H1 (cell line): ENCODE results near the gene GFY.

Source experiments
- EZH2 ChIP-seq: fragments of 200-600 bp; sonication (generic); IDR thresholded peaks from 2 replicates; pipeline ENCODE4 v1.7.1; 2012; ENCODE audit warnings: low read depth, mild to moderate bottlenecking, moderate library complexity, low read length, inconsistent platforms; ENCODE audit not compliant: severe bottlenecking
- KDM5A ChIP-seq: fragments of 200-600 bp; IDR thresholded peaks from 2 replicates; pipeline ENCODE4 v1.7.1; 2012; ENCODE audit warnings: mild to moderate bottlenecking, low read length, inconsistent platforms, mixed read lengths
- MAX ChIP-seq: IDR thresholded peaks from 2 replicates; pipeline ENCODE4 v1.6.1; 2012; ENCODE audit warnings: inconsistent platforms
- POLR2AphosphoS5 ChIP-seq: IDR thresholded peaks from 2 replicates; pipeline ENCODE4 v1.6.1; 2011; ENCODE audit warnings: low read depth, low read length
- TBP ChIP-seq: IDR thresholded peaks from 2 replicates; pipeline ENCODE4 v1.6.1; 2011; ENCODE audit warnings: low read depth, low read length, improper control_type of control experiment
- TEAD4 ChIP-seq: IDR thresholded peaks from 2 replicates; pipeline ENCODE4 v1.6.1; 2012; ENCODE audit warnings: low read depth, low read length, inconsistent platforms, mixed read lengths
- TF ChIP-seq, protein P1 (sequence below), 3 experiments: IDR thresholded peaks; 1 replicate in 2 of 3; 2 replicates in 1 of 3; pipeline versions ENCODE4 v1.5.1 to v1.6.1; 2011; ENCODE audit warnings: low read length in 3 of 3, mild to moderate bottlenecking in 3 of 3, inconsistent platforms in 2 of 3, low read depth in 1 of 3, moderate library complexity in 1 of 3; ENCODE audit not compliant: insufficient read depth in 1 of 3; ENCODE audit errors: control extremely low read depth in 1 of 3
- TF ChIP-seq, protein P2 (sequence below): IDR thresholded peaks from 2 replicates; pipeline ENCODE4 v1.6.1; 2011; ENCODE audit warnings: low read depth, mild to moderate bottlenecking, low read length; ENCODE audit not compliant: insufficient read depth
- TF ChIP-seq, protein P3 (sequence below): IDR thresholded peaks from 2 replicates; pipeline ENCODE4 v1.6.1; 2011; ENCODE audit warnings: low read length, improper control_type of control experiment

DNA sequence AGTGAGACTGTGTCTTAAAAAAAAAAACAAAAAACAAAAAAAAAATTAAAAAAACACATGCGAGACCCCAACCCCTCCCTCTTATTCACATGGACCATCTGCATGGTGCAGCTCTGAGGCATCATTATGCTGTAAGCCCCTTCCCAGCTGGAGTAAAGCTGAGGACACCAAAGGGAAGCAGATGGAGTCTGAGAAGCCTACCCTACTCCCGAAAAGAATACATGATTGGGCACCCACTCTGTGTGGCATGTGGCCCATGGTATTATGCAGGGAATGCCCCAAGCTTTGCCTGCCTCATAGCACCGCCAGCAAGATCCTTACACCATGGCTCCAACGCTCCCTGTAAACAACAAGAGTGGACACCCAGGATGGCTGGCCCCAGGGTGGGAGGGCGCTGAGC, 6.7 kb upstream of the GFY start:
- TF ChIP-seq, protein P1, sequence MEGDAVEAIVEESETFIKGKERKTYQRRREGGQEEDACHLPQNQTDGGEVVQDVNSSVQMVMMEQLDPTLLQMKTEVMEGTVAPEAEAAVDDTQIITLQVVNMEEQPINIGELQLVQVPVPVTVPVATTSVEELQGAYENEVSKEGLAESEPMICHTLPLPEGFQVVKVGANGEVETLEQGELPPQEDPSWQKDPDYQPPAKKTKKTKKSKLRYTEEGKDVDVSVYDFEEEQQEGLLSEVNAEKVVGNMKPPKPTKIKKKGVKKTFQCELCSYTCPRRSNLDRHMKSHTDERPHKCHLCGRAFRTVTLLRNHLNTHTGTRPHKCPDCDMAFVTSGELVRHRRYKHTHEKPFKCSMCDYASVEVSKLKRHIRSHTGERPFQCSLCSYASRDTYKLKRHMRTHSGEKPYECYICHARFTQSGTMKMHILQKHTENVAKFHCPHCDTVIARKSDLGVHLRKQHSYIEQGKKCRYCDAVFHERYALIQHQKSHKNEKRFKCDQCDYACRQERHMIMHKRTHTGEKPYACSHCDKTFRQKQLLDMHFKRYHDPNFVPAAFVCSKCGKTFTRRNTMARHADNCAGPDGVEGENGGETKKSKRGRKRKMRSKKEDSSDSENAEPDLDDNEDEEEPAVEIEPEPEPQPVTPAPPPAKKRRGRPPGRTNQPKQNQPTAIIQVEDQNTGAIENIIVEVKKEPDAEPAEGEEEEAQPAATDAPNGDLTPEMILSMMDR (IDR thresholded peaks at IDR 0.05; ENCODE audit: control extremely low read depth in 1 of 3, insufficient read depth in 1 of 3, low read depth in 1 of 3, low read length in 3 of 3), result no peak
- no peak for TF ChIP-seq EZH2
- TF ChIP-seq MAX, result no peak
- no peak for TF ChIP-seq TBP
- no peak for TF ChIP-seq KDM5A
- TF ChIP-seq POLR2AphosphoS5, result no peak
- TF ChIP-seq, protein P2, sequence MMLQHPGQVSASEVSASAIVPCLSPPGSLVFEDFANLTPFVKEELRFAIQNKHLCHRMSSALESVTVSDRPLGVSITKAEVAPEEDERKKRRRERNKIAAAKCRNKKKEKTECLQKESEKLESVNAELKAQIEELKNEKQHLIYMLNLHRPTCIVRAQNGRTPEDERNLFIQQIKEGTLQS, result no peak
- TF ChIP-seq TEAD4, result no peak
- TF ChIP-seq, protein P3, sequence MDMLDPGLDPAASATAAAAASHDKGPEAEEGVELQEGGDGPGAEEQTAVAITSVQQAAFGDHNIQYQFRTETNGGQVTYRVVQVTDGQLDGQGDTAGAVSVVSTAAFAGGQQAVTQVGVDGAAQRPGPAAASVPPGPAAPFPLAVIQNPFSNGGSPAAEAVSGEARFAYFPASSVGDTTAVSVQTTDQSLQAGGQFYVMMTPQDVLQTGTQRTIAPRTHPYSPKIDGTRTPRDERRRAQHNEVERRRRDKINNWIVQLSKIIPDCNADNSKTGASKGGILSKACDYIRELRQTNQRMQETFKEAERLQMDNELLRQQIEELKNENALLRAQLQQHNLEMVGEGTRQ, result no peak
